ENCODE measurements around the gene CD101. TPM values are rescaled to one million over a fixed set of nuclear protein-coding genes. Genes with fewer than 3 reads are reported as not detected.

The CD101 gene
- total and polyA plus RNA-seq, 2 experiments from 2014 or later = 1.2 to 1.3 TPM

- H3K4me3 Mint-ChIP-seq = no peak overlapping the region
- no peak overlapping the region for H3K4me3 ChIP-seq
- H3K4me2 ChIP-seq = no peak overlapping the region
- H3K27me3 ChIP-seq (ENCODE audit: insufficient read depth) = no peaks in the 10 kb centered on the region
- no peaks in the 10 kb centered on the region for H3K9me2 ChIP-seq (ENCODE audit: insufficient read depth)
- DNase-seq (ENCODE audit: low spot score) = peak; percentile 57
- no peak overlapping the region for H2AFZ ChIP-seq
- no peaks in the 10 kb centered on the region for H3F3A ChIP-seq (replicated peaks; ENCODE audit: low read depth)
- peaks cover 39% of the 10 kb centered on the region for H3K36me3 Mint-ChIP-seq (ENCODE audit: low read depth)
- peak; percentile 64 for ATAC-seq
- TF ChIP-seq REST (IDR thresholded peaks at IDR 0.05; ENCODE audit: unreplicated experiment) = no peak
- TF ChIP-seq CREB1 (CRISPR knock-in tag; IDR thresholded peaks at IDR 0.05; ENCODE audit: low read depth) = no peak
- TF ChIP-seq, protein P1, sequence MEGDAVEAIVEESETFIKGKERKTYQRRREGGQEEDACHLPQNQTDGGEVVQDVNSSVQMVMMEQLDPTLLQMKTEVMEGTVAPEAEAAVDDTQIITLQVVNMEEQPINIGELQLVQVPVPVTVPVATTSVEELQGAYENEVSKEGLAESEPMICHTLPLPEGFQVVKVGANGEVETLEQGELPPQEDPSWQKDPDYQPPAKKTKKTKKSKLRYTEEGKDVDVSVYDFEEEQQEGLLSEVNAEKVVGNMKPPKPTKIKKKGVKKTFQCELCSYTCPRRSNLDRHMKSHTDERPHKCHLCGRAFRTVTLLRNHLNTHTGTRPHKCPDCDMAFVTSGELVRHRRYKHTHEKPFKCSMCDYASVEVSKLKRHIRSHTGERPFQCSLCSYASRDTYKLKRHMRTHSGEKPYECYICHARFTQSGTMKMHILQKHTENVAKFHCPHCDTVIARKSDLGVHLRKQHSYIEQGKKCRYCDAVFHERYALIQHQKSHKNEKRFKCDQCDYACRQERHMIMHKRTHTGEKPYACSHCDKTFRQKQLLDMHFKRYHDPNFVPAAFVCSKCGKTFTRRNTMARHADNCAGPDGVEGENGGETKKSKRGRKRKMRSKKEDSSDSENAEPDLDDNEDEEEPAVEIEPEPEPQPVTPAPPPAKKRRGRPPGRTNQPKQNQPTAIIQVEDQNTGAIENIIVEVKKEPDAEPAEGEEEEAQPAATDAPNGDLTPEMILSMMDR (conservative IDR thresholded peaks at IDR 0.05; ENCODE audit: low read depth in 2 of 2) = 0 out of 4 replicates have a peak, but pooled peaks of 1 of the 2 experiments have one; percentile 27
- no peak for TF ChIP-seq NANOG (IDR thresholded peaks at IDR 0.05; ENCODE audit: borderline replicate concordance)
- no peak for TF ChIP-seq ZNF114 (CRISPR knock-in tag; IDR thresholded peaks at IDR 0.05)
- no peaks in the 10 kb centered on the region for H3K36me3 ChIP-seq (ENCODE audit: insufficient read depth)
- no peaks in the 10 kb centered on the region for H3K4me1 ChIP-seq (ENCODE audit: insufficient read depth)
- H3K27ac ChIP-seq (ENCODE audit: low read depth) = no peak overlapping the region
- peak overlapping the region; percentile 67 for H3K27ac Mint-ChIP-seq
- peaks cover 6% of the 10 kb centered on the region for H3K27me3 Mint-ChIP-seq (ENCODE audit: insufficient read depth, low read depth, poor library complexity)
- H3K9me3 Mint-ChIP-seq = no peaks in the 10 kb centered on the region
- H4K20me1 ChIP-seq (replicated peaks; ENCODE audit: insufficient read depth) = 0 out of 2 replicates have a peak, but pooled peaks cover 4% of the 10 kb centered on the region
- H3K4me1 Mint-ChIP-seq = peaks cover 29% of the 10 kb centered on the region
- no peaks in the 10 kb centered on the region; the same call in 1 of the 2 replicates for H3K79me2 ChIP-seq (replicated peaks; ENCODE audit: insufficient read depth)
These were observed 14.9 kb upstream of the CD101 start for GRCh38 chr1:116986421-116987255.

GRCh38 chr1:116987256-116987555 is 14.4 kb upstream of the CD101 start:
- ATAC-seq (peak; percentile 17; the same call in 1 of the 3 replicates), DNase-seq (ENCODE audit: low spot score) (no peak)
- no peak overlapping the region for H3K4me3 Mint-ChIP-seq
- H3K27me3 Mint-ChIP-seq (ENCODE audit: insufficient read depth, low read depth, poor library complexity) = peaks cover 8% of the 10 kb centered on the region
- Histone ChIP-seq H2AFZ (no peak overlapping the region), H3K4me2 (no peak overlapping the region), H3K27me3 (ENCODE audit: insufficient read depth) (no peaks in the 10 kb centered on the region), H4K20me1 (replicated peaks; ENCODE audit: insufficient read depth) (0 out of 2 replicates have a peak, but pooled peaks cover 4% of the 10 kb centered on the region), H3K4me1 (ENCODE audit: insufficient read depth) (no peaks in the 10 kb centered on the region), H3K36me3 (ENCODE audit: insufficient read depth) (no peaks in the 10 kb centered on the region), H3F3A (replicated peaks; ENCODE audit: low read depth) (no peaks in the 10 kb centered on the region), H3K79me2 (replicated peaks; ENCODE audit: insufficient read depth) (no peaks in the 10 kb centered on the region; the same call in 1 of the 2 replicates), H3K9me2 (ENCODE audit: insufficient read depth) (no peaks in the 10 kb centered on the region), H3K4me3 (no peak overlapping the region), H3K27ac (ENCODE audit: low read depth) (no peak overlapping the region)
- H3K4me1 Mint-ChIP-seq = peaks cover 32% of the 10 kb centered on the region
- peak overlapping the region; percentile 67 for H3K27ac Mint-ChIP-seq
- peaks cover 43% of the 10 kb centered on the region for H3K36me3 Mint-ChIP-seq (ENCODE audit: low read depth)
- H3K9me3 Mint-ChIP-seq = no peaks in the 10 kb centered on the region
- TF ChIP-seq STAT1 (IDR thresholded peaks at IDR 0.05; ENCODE audit: unreplicated experiment) (no peak), ZNF114 (CRISPR knock-in tag; IDR thresholded peaks at IDR 0.05) (no peak), ZNF331 (CRISPR knock-in tag; IDR thresholded peaks at IDR 0.05; ENCODE audit: low read depth) (no peak), ETS1 (IDR thresholded peaks at IDR 0.05) (no peak), JUNB (IDR thresholded peaks at IDR 0.05; ENCODE audit: unreplicated experiment) (no peak), CREB1 (CRISPR knock-in tag; IDR thresholded peaks at IDR 0.05; ENCODE audit: low read depth) (no peak), NANOG (IDR thresholded peaks at IDR 0.05; ENCODE audit: borderline replicate concordance) (no peak), POLR2AphosphoS5 (IDR thresholded peaks at IDR 0.05; ENCODE audit: low read depth) (no peak), EZH2 (IDR thresholded peaks at IDR 0.05; ENCODE audit: low read depth, unreplicated experiment) (no peak)
- TF ChIP-seq, protein P1 (conservative IDR thresholded peaks at IDR 0.05; ENCODE audit: low read depth in 2 of 2) = no peak

All from GM23338 (cell line).